Right lung (tissue), 5 donors: ENCODE data around the gene ACTL10. TPM values are rescaled to one million over a fixed set of nuclear protein-coding genes. Genes with fewer than 3 reads are reported as not detected.

Experiments used
- polyA plus RNA-seq, 5 donors: library from polyadenylated mRNA; unstranded; fragments of 120-200 nt; gene quantifications; one replicate each; pipeline versions ENCODE4 v1.2.1 to v1.2.3, GENCODE V29; 2013; ENCODE audit warnings: inconsistent platforms in 1 of 5, low replicate concordance in 1 of 5; ENCODE audit not compliant: insufficient read length in 5 of 5, insufficient read depth in 1 of 5

ACTL10 gene
- polyA plus RNA-seq, 5 donors: 0.29 to 0.91 (median 0.44) TPM

Other genes with a start within 250 kb of the ACTL10 start
- 10 to 100 TPM in 4 of 5 donors, 1 to 10 TPM in 1; 9.4 to 15.1 (median 10.9) TPM for gene SNTA1, start 223.2 kb upstream of the ACTL10 start, polyA plus RNA-seq
- 10 to 100 TPM; 34.1 to 48.8 (median 40.5) TPM for gene CBFA2T2, start 176.8 kb upstream of the ACTL10 start, polyA plus RNA-seq
- gene C20orf144, start 4.6 kb upstream of the ACTL10 start, polyA plus RNA-seq: under 1 TPM; 0.32 to 0.60 (median 0.39) TPM
- 10 to 100 TPM; 19.3 to 39.3 (median 29.5) TPM for gene NECAB3, start 7.5 kb downstream of the ACTL10 start, polyA plus RNA-seq
- gene E2F1, start 19.4 kb downstream of the ACTL10 start, polyA plus RNA-seq: 10 to 100 TPM; 13.1 to 19.0 (median 14.5) TPM
- gene PXMP4, start 53.4 kb downstream of the ACTL10 start, polyA plus RNA-seq: 10 to 100 TPM; 14.2 to 16.6 (median 14.6) TPM
- 1 to 10 TPM; 3.0 to 5.3 (median 4.0) TPM for gene ZNF341, start 65.1 kb downstream of the ACTL10 start, polyA plus RNA-seq
- 100 to 1,000 TPM; 103 to 124 (median 117) TPM for gene CHMP4B, start 144.4 kb downstream of the ACTL10 start, polyA plus RNA-seq